GM23248 (cell line): Measurements from ENCODE around the gene GLS.

Experiments
- EZH2 ChIP-seq: fragments of 200-600 bp; sonication (generic); IDR thresholded peaks from 2 replicates; pipeline ENCODE4 v1.6.1; 2018; ENCODE audit warnings: antibody characterized with exemption, mild to moderate bottlenecking; ENCODE audit not compliant: insufficient read depth, poor library complexity, severe bottlenecking
- EZH2phosphoT487 ChIP-seq: fragments of 200-600 bp; sonication (generic); IDR thresholded peaks from 2 replicates; pipeline ENCODE4 v1.6.1; 2018; ENCODE audit warnings: antibody characterized with exemption, moderate library complexity, mild to moderate bottlenecking, low read depth; ENCODE audit not compliant: insufficient read depth

DNA sequence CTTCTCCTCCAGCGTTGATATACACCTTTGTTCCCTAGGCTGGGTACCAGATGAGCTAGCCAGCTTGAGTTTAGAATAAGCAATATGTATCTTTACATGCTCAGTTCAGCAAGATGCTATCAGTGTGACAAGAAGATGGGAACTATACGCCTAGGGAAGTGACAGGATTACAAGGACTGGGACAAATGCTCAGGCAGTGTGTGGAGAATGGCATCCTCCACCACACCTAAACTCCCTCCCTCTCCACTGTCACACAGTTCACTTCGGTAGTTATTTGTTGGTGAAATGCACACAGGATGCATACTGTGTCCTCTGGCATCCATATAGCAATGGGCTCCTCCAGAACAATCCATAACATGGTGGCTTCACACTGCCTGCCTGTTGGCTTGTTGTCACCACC lies 125.7 kb downstream of the GLS start:
- TF ChIP-seq EZH2, result no peak
- no peak for TF ChIP-seq EZH2phosphoT487
